Stimulated activated CD4-positive, alpha-beta T cell treated with anti-CD3 and anti-CD28 coated beads, Interleukin-12 subunit alpha, Interleukin-12 subunit beta, amount 100 ng/mL, for 48 hours (primary cell): ENCODE measurements around the gene CNPY1.

Source experiments
- DNase-seq, 3 donors: peaks; one replicate each; pipeline ENCODE4 v3.0.0-alpha.2; 2020; ENCODE audit warnings: low read depth in 2 of 3, low spot score in 1 of 3

CNPY1 gene

DNA sequence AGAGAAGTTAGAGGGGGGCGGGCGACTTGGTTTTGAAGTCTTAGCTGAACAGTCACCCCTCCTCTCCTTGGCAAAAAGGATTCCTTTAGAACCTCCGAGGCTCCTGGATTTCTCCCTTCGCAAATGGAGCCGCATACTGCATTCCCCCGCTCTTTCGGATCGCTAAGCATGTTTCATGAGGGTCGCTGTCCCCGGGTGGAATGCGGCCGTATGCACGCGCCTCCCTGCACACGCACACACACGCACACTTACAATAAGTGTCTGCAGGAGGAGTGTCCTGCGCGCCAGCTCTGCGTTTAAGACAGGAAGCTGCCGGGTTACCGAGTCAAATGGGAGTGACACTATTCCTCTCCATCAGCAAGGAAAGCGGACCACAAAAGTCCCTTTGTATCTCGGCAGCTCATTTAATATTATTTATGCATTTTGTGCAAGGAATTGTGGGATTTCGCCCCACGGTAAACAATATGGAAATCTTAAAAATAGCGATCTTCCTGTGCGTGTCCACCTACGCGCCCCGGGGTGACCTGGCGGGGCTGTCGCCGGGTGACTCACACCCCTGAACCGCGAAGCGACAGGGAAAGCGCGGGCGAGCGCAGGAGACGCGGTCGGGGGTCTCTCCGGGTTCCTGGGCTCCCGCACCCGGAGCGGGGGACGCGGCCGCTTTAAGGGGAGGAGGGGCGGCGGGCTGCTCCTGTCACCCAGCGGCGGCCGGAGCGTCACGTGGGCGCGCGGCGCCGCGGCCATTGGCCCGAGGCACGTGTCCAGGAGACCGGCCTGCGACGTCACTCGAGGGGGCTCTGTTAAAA lies 89.4 kb downstream of the CNPY1 start:
- no peak for DNase-seq

DNA sequence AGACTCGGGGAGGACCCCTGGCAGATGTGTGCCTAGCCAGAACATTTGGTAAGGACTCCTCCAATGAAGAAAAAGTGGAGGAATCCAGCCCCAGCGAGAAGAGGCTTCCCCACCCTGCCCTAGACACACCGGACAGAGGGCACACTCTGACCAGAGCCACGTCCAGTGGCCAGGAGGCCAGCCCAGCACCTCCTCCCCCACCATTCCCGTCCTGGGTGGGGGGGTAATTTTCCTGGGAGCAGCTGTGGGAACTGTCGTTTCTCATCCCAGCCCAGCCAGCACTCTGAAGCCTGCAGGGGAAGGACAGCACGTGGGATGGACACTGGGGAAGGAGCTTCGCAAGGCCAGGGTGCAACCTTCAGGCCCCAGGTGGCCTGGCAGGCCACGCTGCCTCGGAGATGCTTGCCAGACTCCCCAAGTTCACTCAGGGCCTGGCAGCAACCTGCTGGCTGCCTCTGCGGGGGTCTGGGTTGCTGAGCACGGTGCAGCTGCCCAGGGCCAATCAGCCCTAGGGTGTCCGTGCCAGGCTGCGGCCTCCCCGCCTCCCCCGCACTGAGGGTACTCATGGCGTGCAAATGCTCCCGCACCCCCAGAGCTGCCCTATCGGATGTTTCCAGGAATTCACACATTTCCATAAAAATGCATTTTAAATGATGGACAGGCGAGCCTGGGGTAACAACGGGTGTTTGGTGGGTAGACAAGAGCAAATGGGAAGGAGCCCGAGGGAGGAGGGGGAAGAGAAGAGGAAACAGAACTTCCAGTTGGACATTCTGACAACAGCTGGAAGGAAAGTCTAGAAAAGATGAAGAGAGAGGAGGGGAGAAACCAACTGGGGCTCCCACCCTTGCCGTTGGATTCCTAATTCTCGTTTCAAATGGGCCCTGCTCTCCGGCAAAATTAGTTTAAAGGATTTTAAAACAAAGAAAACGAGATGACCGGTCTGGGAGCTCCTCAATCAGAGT lies 90.3 kb downstream of the CNPY1 start:
- no peak for DNase-seq

DNA sequence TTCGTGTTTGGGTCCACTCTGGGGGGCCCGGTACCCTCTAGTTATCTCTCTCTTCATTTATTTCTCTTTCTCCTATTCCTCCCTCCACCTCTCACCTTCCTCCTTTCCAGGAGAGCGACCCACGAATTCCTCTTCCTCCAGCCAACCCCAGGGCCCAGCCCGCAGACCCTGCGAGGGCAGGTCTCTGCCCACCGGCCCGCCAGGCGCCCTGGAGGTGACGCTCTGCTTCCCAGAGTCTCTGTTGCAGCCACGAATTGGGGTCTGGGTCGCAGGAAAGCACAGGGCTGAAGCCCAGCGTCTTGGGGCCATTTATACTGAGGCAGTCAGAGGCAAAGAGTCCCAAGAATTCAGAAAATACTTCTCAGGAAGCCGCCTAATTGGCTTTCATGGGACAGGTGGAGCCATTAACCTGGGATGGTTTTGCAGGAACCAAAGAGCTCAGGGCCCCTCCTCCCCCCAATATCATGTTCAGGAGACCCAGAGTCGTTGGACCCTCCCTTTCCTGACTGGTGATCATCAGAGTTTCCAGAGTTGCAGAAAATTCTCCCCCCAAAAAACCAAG lies 91.1 kb downstream of the CNPY1 start:
- DNase-seq: no peak

DNA sequence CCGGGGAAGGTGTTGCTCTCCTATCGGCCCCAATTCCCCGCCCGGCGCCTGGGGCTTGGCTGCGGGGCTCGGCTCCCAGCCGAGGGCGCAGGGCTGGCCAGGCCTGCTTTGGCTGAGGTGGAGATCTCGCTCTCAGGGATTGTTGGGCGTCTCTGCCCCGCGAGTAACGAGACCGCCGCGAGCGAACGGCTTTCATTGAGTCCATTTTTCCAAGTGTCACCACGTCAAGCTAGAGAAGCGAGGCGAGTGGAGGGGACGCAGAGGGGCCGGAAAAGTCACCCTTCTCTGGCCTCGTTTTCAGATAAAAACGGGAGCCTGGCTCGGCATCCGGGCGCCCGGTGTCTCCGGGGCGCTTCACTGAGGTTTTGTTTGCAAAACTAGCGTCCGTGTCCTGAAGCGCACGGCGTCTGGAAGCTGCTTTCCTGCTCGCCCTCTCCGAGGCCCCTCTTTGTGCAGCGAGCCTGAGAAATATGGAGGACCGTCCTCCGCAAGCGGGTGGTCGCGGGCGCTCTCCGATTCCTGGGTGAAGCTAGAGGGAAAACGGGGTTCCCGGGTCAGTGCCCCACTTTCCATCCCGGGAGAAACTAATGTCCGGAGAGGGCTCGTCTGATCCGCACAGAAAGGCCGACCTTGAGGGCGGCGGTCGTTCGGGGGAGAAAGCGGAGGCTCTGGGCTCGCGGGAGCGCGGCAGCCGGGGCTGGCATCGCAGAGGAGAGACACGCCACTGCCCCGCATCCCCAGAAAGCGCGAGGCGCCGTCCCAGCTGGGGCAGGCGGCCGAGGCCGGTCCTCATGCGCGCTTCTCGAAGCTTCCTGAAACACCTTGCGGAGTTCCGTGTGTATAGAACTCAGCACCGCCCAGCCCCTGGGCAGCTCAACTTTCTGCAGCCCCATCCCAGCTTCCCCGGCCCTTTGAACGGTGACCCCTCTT lies 91.9 kb downstream of the CNPY1 start:
- no peak for DNase-seq

DNA sequence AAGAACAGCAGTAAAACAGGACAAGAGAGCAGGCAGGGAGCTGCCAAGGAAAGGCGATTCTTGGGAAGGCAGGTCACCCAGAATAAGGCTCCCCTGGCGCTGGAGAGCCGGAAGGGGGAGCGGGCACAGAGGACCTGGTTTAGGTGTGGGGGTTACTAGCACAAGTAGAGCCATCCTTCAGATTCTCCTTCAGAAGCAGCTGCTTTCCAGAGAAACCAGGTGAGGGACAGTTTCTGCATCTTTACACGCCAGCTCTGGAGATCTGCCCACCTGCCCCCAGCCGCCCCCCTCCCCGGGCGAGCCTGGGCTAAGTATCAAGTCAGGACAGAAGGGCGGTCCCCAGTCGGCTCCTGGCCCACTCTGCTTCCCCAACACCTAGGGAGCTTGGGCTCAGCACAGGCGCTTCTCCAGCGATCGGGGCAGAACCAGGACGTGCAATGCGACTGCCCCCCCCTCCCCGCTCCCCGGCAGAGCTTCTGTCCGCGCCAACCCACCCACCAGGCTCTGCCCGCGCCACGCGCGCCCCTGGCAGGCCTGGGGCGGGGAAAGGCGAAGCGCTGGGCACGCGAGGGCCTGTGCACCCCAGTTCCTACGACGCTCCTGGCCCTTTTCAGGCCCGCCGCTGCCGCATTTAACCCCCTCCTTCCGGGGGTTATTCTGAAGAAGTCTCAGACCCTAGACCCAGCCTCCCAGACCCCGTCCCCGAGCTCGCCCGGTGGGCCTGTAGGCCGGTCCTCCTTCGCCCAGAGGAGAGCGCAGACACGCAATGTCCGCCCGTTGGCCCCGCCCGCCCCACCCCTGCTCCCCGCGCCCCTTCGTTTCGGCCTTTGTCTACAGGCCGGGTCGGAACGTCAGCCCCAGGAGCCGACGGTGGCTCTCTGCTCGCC lies 92.8 kb downstream of the CNPY1 start:
- DNase-seq: no peak

DNA sequence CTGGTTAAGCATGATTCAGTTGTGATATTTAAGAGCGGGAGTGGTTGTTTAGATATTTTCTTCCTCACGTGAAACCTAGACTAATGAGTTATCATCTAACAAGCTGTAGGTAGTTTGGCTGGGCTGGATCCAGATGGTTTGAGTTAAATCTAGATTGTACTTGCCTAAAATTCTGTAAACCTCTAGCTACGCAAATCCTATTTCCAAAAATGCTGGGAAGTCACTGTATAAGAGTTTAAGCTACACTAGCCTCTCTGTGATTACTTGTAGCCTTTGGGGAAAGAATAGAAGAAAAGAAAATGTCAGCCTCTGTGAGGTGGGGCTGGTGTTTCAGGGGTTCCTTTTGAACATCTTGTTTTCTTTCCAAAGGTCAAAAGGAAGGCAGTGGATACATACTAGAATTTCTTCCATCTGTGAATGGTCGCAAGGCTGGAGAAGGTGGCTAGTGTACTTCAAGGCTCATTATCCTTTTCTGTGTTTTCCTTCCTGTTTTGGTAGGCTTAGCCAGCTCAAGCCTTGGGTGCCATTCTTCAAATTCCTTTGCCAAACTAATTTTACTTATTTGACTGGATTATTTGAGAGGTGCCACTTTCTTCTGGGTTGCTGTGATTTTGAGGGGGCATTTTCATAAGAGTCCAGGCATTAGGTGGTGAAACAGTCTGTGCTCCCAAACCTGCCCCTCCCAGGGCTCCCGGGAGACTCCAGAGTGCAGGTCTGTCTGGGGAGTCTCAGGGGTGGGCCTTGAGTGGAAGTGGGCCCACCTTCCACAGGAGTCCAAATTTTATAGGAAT lies 93.7 kb downstream of the CNPY1 start:
- no peak for DNase-seq

DNA sequence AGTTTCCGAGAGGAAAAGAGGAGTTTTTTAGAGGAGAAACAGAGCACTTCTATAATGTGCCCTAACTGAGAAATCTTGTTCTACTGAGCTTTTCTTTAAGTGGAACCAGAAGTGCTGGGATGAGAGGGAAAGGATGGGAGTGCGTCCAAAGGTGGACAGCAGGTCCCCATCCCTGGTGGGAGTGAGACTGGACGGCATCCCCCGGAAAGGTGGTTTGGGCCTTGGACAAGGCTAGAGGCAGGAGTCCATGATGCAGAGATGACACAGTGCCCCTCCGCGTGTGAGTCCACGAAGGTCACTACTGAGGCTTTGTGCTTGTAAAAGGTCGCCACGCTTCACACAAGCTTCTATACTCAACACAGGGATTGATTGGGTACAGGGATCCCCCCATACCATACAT lies 94.5 kb downstream of the CNPY1 start:
- no peak for DNase-seq
